ENCODE results near the gene KYAT1.

Gene KYAT1

DNA sequence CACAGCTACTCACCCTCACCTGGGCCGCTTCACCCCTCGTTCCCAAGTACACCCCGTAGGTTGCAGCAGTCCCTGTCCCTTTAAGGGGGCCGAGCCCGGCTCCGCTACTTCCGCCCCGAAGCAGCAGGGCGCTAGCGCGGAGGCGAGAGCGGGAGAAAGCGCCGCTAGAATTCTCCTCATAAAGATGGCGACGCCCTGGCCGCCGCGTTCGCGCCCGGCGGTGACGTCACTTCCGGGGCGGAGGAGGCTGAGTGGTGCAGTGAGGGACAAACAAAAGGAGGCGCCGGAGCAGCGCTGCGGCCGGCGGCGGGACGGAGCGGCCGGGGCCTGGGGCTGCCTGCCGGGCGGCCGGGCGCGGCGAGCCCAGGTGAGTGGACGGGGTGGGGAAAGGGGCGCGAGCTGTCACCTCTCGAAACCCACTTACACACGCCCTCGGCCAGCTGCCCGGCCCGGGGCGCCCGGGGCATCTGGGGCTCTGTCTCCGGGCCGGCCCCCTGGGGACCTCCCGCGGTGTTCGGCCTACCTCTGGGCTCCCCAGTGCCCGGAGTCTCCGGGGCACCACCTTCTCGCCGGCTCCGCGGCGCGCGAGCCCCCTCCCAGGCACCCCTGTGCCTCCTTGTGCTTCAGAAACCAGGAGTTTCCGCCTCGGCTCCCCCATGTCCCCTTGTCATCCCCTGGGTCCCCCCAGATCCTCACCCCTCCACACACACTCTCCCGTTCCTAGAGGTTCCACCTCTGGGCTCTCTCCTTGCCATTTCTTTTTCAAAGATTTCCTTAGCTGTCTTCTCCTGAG lies at the start of gene KYAT1, which contains the start of gene LRRC8A:
KYAT1 (minus strand) TSS at position 67 of the 793 bp plus-strand sequence. CDS start 36,545 bp downstream, outside the sequence.
LRRC8A (plus strand) TSS at position 250 of the 793 bp plus-strand sequence. CDS start 25,032 bp downstream, outside the sequence.
- no peak for TF ChIP-seq Cebpa-rat (IDR thresholded peaks at IDR 0.05)
- Histone ChIP-seq H3K27ac (peak within 1 kb of the TSS; percentile 85 to 98 (median 95)), H3K4me2 (peak within 1 kb of the TSS; percentile 87 to 99 (median 97)), H3K9ac (peak within 1 kb of the TSS; percentile 93 to 99 (median 97)), H3K4me3 (peak within 1 kb of the TSS; percentile 88 to 99 (median 92)), H3K36me3 (peaks cover 21 to 33% (median 31%) of the 10 kb centered on the region in 11 experiments), H3K4me1 (peaks cover 33 to 60% (median 56%) of the 10 kb centered on the region in 10 experiments), H3K9me3 (replicated peaks in 1 of 11) (no peaks in the 10 kb centered on the region), H4K20me1 (peaks cover 0 to 49% (median 45%) of the 10 kb centered on the region in 11 experiments; a peak in 19 of 22 replicates), H3K27me3 (no peaks in the 10 kb centered on the region)

DNA sequence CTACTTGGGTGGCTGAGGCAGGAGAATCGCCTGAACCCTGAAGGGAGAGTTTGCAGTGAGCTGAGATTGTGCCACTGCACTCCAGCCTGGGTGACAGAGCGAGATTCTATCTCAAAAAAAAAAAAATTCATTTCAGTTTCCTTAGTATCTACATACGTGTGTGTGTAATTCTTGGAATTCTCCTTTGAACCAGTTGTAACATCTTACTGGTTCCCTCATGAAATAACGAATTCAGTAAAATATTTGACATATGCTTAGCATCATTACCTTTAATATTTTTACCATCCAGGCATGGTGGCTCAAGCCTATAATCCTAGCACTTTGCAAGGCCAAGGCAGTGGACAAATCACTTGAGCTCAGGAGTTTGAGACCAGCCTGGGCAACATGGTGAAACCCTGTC lies 47.8 kb upstream of the KYAT1 start:
- no peak overlapping the region for H3K9ac ChIP-seq
- TF ChIP-seq Cebpa-rat (IDR thresholded peaks at IDR 0.05): no peak
- H3K27me3 ChIP-seq: no peaks in the 10 kb centered on the region
- H3K4me1 ChIP-seq: peaks cover 0 to 4% (median 0%) of the 10 kb centered on the region in 10 experiments; a peak in 1 of 20 replicates
- peaks cover 0 to 22% (median 5%) of the 10 kb centered on the region in 11 experiments; a peak in 5 of 22 replicates for H3K36me3 ChIP-seq
- no peak overlapping the region for H3K4me3 ChIP-seq
- H3K27ac ChIP-seq: no peak overlapping the region
- H3K4me2 ChIP-seq: no peak overlapping the region
- H4K20me1 ChIP-seq: no peaks in the 10 kb centered on the region
- no peaks in the 10 kb centered on the region for H3K9me3 ChIP-seq (replicated peaks in 1 of 11)

DNA sequence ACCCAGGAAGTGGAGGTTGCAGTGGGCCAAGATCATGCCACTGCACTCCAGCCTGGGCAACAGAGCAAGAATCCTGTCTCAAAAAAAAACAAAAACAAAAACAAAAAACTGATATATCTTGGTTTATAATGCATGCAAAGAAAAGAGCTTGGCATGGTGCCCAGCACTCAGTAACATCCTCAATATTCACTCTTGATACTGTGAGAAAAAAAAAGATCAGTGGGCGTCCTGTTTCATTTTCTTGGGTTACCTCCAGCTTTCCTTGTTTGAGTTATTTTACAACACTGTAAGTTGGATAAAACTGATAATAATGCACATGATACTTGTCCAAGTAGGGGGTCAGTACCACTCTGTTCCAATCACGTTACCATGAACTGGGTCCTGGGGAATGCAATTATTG lies 46.9 kb upstream of the KYAT1 start:
- no peak overlapping the region for H3K27ac ChIP-seq
- H3K27me3 ChIP-seq: no peaks in the 10 kb centered on the region
- H3K9ac ChIP-seq: no peak overlapping the region
- H3K4me2 ChIP-seq: no peak overlapping the region
- H4K20me1 ChIP-seq: no peaks in the 10 kb centered on the region
- peaks cover 0 to 20% (median 0%) of the 10 kb centered on the region in 11 experiments; a peak in 4 of 22 replicates for H3K36me3 ChIP-seq
- H3K4me1 ChIP-seq: peaks cover 0 to 5% (median under 1%) of the 10 kb centered on the region in 10 experiments; a peak in 5 of 20 replicates
- TF ChIP-seq Cebpa-rat (IDR thresholded peaks at IDR 0.05): no peak
- H3K9me3 ChIP-seq (replicated peaks in 1 of 11): no peaks in the 10 kb centered on the region
- no peak overlapping the region for H3K4me3 ChIP-seq

DNA sequence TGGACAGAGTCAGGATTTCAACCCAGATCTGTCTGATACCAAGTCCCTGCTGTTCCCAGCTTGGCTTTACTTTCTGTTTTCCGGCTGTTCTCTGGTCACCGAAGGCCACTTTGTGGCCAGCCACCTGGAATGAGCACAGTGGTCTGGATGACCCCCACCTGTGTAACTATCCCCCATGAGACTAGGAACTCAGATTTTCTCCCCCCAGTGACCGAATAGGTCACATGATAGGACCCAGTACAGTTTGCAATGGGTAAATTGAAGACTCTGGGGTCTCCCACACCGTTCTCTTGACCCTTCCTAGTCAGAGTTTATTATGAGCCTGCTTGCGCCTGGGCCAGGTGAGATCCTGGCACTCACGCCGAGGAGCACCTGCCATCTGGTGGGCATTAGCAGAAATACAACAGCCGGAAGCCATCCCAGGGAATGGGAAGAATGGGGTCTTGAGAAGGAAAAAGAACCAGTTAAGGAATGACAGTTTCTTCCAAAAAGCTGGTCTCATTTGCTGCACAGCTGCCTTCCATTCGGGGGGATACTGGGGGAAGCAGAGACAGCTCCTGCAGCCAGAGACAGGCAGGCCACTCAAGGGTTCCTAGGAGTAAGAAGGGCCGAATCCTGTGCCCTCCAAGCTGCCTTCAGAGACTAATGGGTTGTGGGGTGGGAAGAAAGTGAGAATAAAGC lies 46.1 kb upstream of the KYAT1 start:
- TF ChIP-seq Cebpa-rat (IDR thresholded peaks at IDR 0.05): no peak
- Histone ChIP-seq H3K9me3 (replicated peaks in 1 of 11) (no peaks in the 10 kb centered on the region), H3K27ac (no peak overlapping the region), H3K36me3 (peaks cover 0 to 13% (median 0%) of the 10 kb centered on the region in 11 experiments; a peak in 2 of 22 replicates), H3K4me2 (no peak overlapping the region), H3K27me3 (no peaks in the 10 kb centered on the region), H3K4me3 (no peak overlapping the region), H4K20me1 (no peaks in the 10 kb centered on the region), H3K4me1 (peaks cover 0 to 13% (median 8%) of the 10 kb centered on the region in 10 experiments; a peak in 17 of 20 replicates), H3K9ac (no peak overlapping the region)

DNA sequence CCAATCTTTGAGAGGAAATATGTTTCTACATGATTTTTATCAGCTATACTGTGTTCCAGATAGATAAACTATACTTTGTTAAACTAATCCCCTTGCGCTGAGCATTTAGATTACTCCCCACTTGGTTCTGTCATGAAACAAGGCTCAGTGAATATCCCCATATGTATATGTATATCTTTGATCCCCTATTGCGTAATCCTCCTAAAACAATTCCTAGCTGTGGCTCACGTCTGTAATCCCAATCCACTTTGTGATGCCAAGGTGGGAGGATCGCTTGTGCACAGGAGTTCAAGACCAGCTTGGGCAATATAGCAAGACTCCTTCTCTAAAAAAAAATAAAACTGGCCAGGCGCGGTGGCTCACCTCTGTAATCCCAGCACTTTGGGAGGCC lies 41.7 kb upstream of the KYAT1 start:
- peak in 9 of 11 experiments; percentile 35 to 96 (median 75); a peak in 16 of 22 replicates for TF ChIP-seq Cebpa-rat (IDR thresholded peaks at IDR 0.05)
- Histone ChIP-seq H3K4me2 (peak overlapping the region in 9 of 11 experiments; percentile 92 to 99 (median 95); a peak in 16 of 22 replicates), H3K9me3 (replicated peaks in 1 of 11) (no peaks in the 10 kb centered on the region), H4K20me1 (no peaks in the 10 kb centered on the region), H3K36me3 (peaks cover 0 to 7% (median 0%) of the 10 kb centered on the region in 11 experiments; a peak in 5 of 22 replicates), H3K4me1 (peaks cover 26 to 53% (median 47%) of the 10 kb centered on the region in 10 experiments), H3K27me3 (no peaks in the 10 kb centered on the region; a peak in 2 of 22 replicates), H3K27ac (0 out of 22 replicates have a peak overlapping the region, but pooled peaks of 3 of the 11 experiments have one; percentile 88 to 92 (median 90)), H3K4me3 (no peak overlapping the region; a peak in 1 of 20 replicates), H3K9ac (0 out of 22 replicates have a peak overlapping the region, but pooled peaks of 2 of the 11 experiments have one; percentile 11 to 82)

DNA sequence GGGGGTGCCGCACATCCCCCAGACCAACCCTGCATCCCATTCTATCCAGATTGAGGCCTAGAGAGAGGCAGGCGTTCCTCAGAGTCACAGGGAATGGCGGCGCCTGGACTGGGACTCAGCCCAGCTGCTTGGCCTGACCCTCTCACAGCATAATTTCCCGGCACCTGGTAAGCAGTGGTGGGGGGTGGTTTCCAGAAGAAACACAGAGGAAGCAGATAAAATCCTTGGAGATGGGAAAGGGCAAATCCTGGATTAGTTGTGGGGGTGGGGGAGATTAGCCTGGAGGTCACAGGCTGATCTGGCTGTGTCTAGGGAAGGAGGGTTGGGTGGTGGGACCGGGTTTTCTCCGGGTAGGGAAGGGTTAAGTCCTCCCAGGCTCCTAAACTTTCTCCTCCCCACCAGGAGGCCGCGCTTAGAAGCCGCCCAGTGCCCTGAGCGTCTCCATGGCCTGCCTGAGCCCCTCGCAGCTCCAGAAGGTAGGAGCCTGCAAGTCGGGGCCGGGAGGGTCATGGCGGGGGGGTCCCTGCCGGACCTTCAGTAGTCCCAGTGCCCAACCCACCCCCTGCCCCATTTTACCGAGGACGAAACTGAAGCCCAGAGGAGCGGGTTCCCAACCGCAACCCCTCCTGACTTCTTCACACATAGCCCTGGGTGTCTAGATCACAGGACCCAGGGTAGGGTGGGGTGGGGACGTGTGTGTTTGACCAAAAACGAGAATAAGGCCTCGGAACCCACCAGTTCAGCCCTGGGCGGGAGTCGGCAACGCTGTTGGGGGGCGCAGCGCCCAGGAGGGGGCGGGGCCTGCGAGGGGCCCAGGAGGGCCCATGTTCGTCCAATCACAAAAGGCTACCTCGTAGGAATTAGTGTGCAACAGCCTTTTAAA lies 40.4 kb upstream of the KYAT1 start:
- Histone ChIP-seq H3K4me3 (peak overlapping the region; percentile 46 to 72 (median 62)), H4K20me1 (no peaks in the 10 kb centered on the region; a peak in 1 of 22 replicates), H3K4me1 (peaks cover 26 to 64% (median 55%) of the 10 kb centered on the region in 10 experiments), H3K9me3 (replicated peaks in 1 of 11) (no peaks in the 10 kb centered on the region), H3K9ac (peak overlapping the region; percentile 66 to 86 (median 76)), H3K4me2 (peak overlapping the region; percentile 87 to 99 (median 95)), H3K36me3 (peaks cover 10 to 20% (median 13%) of the 10 kb centered on the region in 11 experiments), H3K27ac (peak overlapping the region; percentile 48 to 92 (median 75); a peak in 20 of 22 replicates), H3K27me3 (no peaks in the 10 kb centered on the region; a peak in 2 of 22 replicates)
- no peak for TF ChIP-seq Cebpa-rat (IDR thresholded peaks at IDR 0.05)

DNA sequence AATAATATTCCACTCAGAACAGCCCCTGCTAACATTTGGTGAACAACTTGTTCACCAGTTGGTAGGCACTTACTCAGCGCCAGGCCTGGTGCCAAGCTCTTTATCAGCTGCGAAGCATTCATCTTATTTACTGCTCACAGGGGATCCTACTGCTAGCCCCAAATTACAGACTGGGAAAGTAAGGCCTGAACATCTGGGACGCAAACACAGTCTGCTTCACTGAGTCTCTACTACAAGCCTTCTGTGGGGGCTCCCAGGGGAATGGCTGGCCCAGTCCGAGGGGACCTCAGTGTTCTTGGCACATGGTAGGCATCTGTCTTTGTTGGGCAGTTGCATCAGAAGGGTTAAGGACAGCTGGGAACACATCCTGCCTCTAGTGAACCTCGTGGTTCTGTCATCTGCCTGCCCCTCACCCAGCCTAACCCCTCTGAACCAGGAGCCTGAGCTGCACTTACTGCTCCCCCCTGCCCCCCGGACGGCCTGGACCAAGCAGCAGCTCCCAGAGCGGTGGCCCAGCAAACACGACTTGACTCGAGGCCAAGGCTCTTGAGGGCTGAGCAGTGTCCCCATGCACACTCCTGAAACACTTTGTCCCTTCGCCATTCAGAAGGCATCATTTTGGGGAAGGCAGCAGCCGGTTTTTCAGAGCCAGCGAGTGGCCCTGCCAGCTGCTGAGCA lies 38.8 kb upstream of the KYAT1 start, which contains the start of gene PHYHD1:
PHYHD1 (plus strand) TSS at position 602 of the 678 bp plus-strand sequence. CDS start 1,342 bp downstream, outside the sequence.
- peak in 5 of 11 experiments; percentile 6 to 84 (median 66); a peak in 7 of 22 replicates for TF ChIP-seq Cebpa-rat (IDR thresholded peaks at IDR 0.05)
- Histone ChIP-seq H3K27me3 (no peaks in the 10 kb centered on the region; a peak in 2 of 22 replicates), H4K20me1 (peaks cover 0 to 13% (median 0%) of the 10 kb centered on the region in 11 experiments; a peak in 7 of 22 replicates), H3K27ac (peak within 1 kb of the TSS; percentile 48 to 92 (median 75); a peak in 20 of 22 replicates), H3K9ac (peak within 1 kb of the TSS; percentile 66 to 86 (median 76)), H3K36me3 (peaks cover 26 to 36% (median 28%) of the 10 kb centered on the region in 11 experiments), H3K4me1 (peaks cover 26 to 71% (median 55%) of the 10 kb centered on the region in 10 experiments), H3K9me3 (replicated peaks in 1 of 11) (no peaks in the 10 kb centered on the region), H3K4me3 (peak within 1 kb of the TSS; percentile 46 to 72 (median 62)), H3K4me2 (peak within 1 kb of the TSS; percentile 87 to 99 (median 95))
